HCT116 (cell line): ENCODE results near the gene OPCML. TPM values are rescaled to one million over a fixed set of nuclear protein-coding genes. Genes with fewer than 3 reads are reported as not detected.

Experiments
- ATAC-seq: fragments of 200-7000 bp; cut with Tn5 transposase; 2 replicates; pipeline ENCODE4 v1.9.1; 2020; ENCODE audit warnings: mild to moderate bottlenecking, moderate library complexity
- BruUV-seq: library from RNA; stranded (reverse); fragments of 400-500 nt; replicated peaks from 2 replicates; lab custom pipeline; 2021; lab: Mats Ljungman, UMichigan
- CTCF ChIA-PET: fragments of 300-600 bp; sonication (Branson Sonifier 250); formaldehyde crosslinking; loops from one replicate; lab custom pipeline; 2021; ENCODE audit warnings: antibody characterized with exemption; lab: Charles Lee
- POLR2A ChIA-PET: fragments of 300-600, 350-600 bp; sonication (Branson Sonifier 250); formaldehyde crosslinking; loops from one replicate; lab custom pipeline; 2021; ENCODE audit warnings: antibody characterized with exemption; lab: Charles Lee
- RAD21 ChIA-PET, 2 experiments: fragments of 300-600 bp; sonication (Branson Sonifier 250); formaldehyde crosslinking; loops; one replicate each; lab custom pipeline; 2023; ENCODE audit warnings: low total read pairs in 2 of 2; ENCODE audit not compliant: uncharacterized antibody in 2 of 2, unreplicated experiment in 2 of 2, low non-redundant PET in 1 of 2; lab: Charles Lee
- DNase-seq: peaks from one replicate; pipeline ENCODE4 v3.0.0-alpha.2; 2010; ENCODE audit warnings: low read depth, low spot score
- H2AFZ ChIP-seq: fragments of 200-600 bp; shearing (Covaris generic), sonication (generic); 2 replicates; pipeline ENCODE4 v1.6.1; 2017; ENCODE audit warnings: low read depth, mixed run types, mixed read lengths, antibody characterized with exemption, low read length; ENCODE audit not compliant: poor library complexity, severe bottlenecking
- H3K27ac ChIP-seq: 2 replicates; pipeline ENCODE4 v1.5.1; 2012; ENCODE audit warnings: low read depth, low read length
- H3K27me3 ChIP-seq: fragments of 200-600 bp; sonication (generic); 2 replicates; pipeline ENCODE4 v1.6.1; 2016; ENCODE audit warnings: mixed run types, low read length, mixed read lengths; ENCODE audit not compliant: insufficient read depth
- H3K36me3 ChIP-seq, 2 experiments: fragments of 200-500 bp in 1 of 2; fragments of 200-600 bp in 1 of 2; sonication (Bioruptor generic) in 1 of 2; sonication (generic) in 1 of 2; 2 replicates each; pipeline versions ENCODE4 v1.5.1 to v1.6.1; 2014 to 2016; ENCODE audit warnings: low read length in 2 of 2, inconsistent platforms in 1 of 2, mixed read lengths in 1 of 2, mixed run types in 1 of 2; ENCODE audit not compliant: insufficient read depth in 2 of 2, control insufficient read depth in 1 of 2
- H3K4me1 ChIP-seq, 2 experiments: fragments of 200-600 bp in 1 of 2; sonication (generic) in 1 of 2; 2 replicates each; pipeline versions ENCODE4 v1.5.1 to v1.6.1; 2012 to 2017; ENCODE audit warnings: low read length in 2 of 2, inconsistent platforms in 1 of 2, mild to moderate bottlenecking in 1 of 2, mixed read lengths in 1 of 2, mixed run types in 1 of 2, moderate library complexity in 1 of 2; ENCODE audit not compliant: insufficient read depth in 2 of 2, control insufficient read depth in 1 of 2
- H3K4me2 ChIP-seq: fragments of 200-600 bp; sonication (generic); 2 replicates; pipeline ENCODE4 v1.6.1; 2017; ENCODE audit warnings: mixed run types, low read length, mixed read lengths
- H3K4me3 ChIP-seq, 2 experiments: fragments of 200-600 bp in 1 of 2; sonication (generic) in 1 of 2; replicated peaks in 1 of 2; 2 replicates each; pipeline ENCODE4 v1.5.1; 2011 to 2016; ENCODE audit warnings: low read length in 2 of 2, control low read depth in 1 of 2, low read depth in 1 of 2, mild to moderate bottlenecking in 1 of 2, mixed read lengths in 1 of 2, mixed run types in 1 of 2
- H3K79me2 ChIP-seq: fragments of 200-600 bp; sonication (generic); 2 replicates; pipeline ENCODE4 v1.6.1; 2017; ENCODE audit warnings: mild to moderate bottlenecking, mixed run types, low read length, moderate library complexity, mixed read lengths; ENCODE audit not compliant: insufficient read depth
- H3K9ac ChIP-seq: fragments of 200-600 bp; sonication (generic); 2 replicates; pipeline ENCODE4 v1.6.1; 2016; ENCODE audit warnings: low read length, mixed read lengths
- H3K9me2 ChIP-seq: fragments of 200-600 bp; sonication (generic), shearing (Covaris generic); 2 replicates; pipeline ENCODE4 v1.6.1; 2017; ENCODE audit warnings: mixed run types, mild to moderate bottlenecking, moderate library complexity; ENCODE audit not compliant: insufficient read depth
- H3K9me3 ChIP-seq, 2 experiments: fragments of 200-500 bp in 1 of 2; fragments of 200-600 bp in 1 of 2; sonication (Bioruptor generic) in 1 of 2; sonication (generic) in 1 of 2; 2 replicates each; pipeline ENCODE4 v1.6.1; 2014 to 2017; ENCODE audit warnings: low read length in 2 of 2, mixed read lengths in 2 of 2, inconsistent platforms in 1 of 2, low read depth in 1 of 2, mild to moderate bottlenecking in 1 of 2, mixed run types in 1 of 2, moderate library complexity in 1 of 2; ENCODE audit not compliant: control insufficient read depth in 1 of 2, insufficient read depth in 1 of 2
- H4K20me1 ChIP-seq: fragments of 200-600 bp; sonication (generic), shearing (Covaris generic); 2 replicates; pipeline ENCODE4 v1.6.1; 2017; ENCODE audit warnings: mixed run types, mild to moderate bottlenecking, moderate library complexity; ENCODE audit not compliant: insufficient read depth
- EGR1 ChIP-seq: IDR thresholded peaks from 2 replicates; pipeline ENCODE4 v1.6.1; 2012; ENCODE audit warnings: low read depth
- EZH2 ChIP-seq: fragments of 200-600 bp; sonication (generic); IDR thresholded peaks from 2 replicates; pipeline ENCODE4 v1.6.1; 2017; ENCODE audit warnings: antibody characterized with exemption, mixed run types
- EZH2phosphoT487 ChIP-seq: fragments of 200-600 bp; IDR thresholded peaks from 2 replicates; pipeline ENCODE4 v1.6.1; 2018; ENCODE audit warnings: antibody characterized with exemption, borderline replicate concordance
- POLR2A ChIP-seq: IDR thresholded peaks from 2 replicates; pipeline ENCODE4 v1.7.0; 2011; ENCODE audit warnings: borderline replicate concordance; ENCODE audit not compliant: insufficient read depth, insufficient read length; ENCODE audit errors: extremely low read depth
- POLR2AphosphoS5 ChIP-seq: IDR thresholded peaks from 2 replicates; pipeline ENCODE4 v1.6.1; 2011; ENCODE audit warnings: mild to moderate bottlenecking, low read depth, low read length, moderate library complexity
- RAD21 ChIP-seq: IDR thresholded peaks from 2 replicates; pipeline ENCODE4 v1.6.1; 2012; ENCODE audit warnings: low read depth, mild to moderate bottlenecking
- SP1 ChIP-seq: IDR thresholded peaks from 2 replicates; pipeline ENCODE4 v1.6.1; 2012; ENCODE audit warnings: low read depth
- TCF7L2 ChIP-seq: IDR thresholded peaks from 2 replicates; pipeline ENCODE4 v1.7.0; 2011; ENCODE audit warnings: borderline replicate concordance, inconsistent platforms; ENCODE audit not compliant: insufficient read depth, insufficient read length; ENCODE audit errors: extremely low read depth
- ZNF274 ChIP-seq: fragments of 200-500 bp; sonication (Bioruptor generic); IDR thresholded peaks from 2 replicates; pipeline ENCODE4 v1.6.1; 2014; ENCODE audit warnings: mild to moderate bottlenecking, low read depth, low read length, inconsistent platforms
- intact Hi-C: fragments of 100-400 bp; cut with micrococcal nuclease; formaldehyde crosslinking; loops from 2 replicates; pipeline ENCODE4 v1.10.0; 2022
- total RNA-seq: library from RNA; stranded (reverse); gene quantifications from one replicate; pipeline ENCODE4 v1.2.1, GENCODE V29; 2021; ENCODE audit not compliant: unreplicated experiment
- TF ChIP-seq, protein P1 (sequence below): IDR thresholded peaks from 2 replicates; pipeline ENCODE4 v1.6.1; 2012
- TF ChIP-seq, protein P2 (sequence below): IDR thresholded peaks from 2 replicates; pipeline ENCODE4 v1.6.1; 2011; ENCODE audit warnings: mild to moderate bottlenecking, low read length, moderate library complexity; ENCODE audit not compliant: insufficient replicate concordance; ENCODE audit errors: extremely low read depth

The OPCML gene
- total RNA-seq, 1 experiment from 2014 or later: not detected

DNA sequence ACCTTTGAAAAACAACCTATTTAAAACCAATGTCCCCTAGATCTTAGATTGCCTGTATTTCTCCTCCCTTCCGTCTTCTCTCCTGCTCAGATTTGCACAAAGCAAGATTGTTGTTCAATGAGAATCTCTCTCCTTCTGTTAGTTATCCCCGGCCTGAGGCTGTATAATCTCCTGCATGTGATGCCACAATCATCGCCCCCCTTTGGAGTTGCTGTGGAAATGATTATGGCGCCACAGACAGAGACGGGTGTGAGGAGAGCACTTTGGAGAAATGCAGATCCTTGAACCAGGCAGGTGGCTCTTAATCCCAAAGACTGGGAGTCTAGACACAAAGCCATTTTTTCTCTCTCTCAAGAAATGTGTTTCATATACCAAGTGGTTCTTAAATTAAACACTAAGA is 941.3 kb downstream of the OPCML start:
- intact Hi-C loops: no loop called here
- BruUV-seq: no TSS peak
- H3K9me3 ChIP-seq: peaks cover 10 to 21% of the 10 kb centered on the region in 2 experiments; a peak in 3 of 4 replicates
- ATAC-seq (no peak), DNase-seq (no peak)
- no peak overlapping the region for H3K4me3 ChIP-seq
- RAD21 ChIA-PET: no interaction called here
- H2AFZ ChIP-seq: no peak overlapping the region
- CTCF ChIA-PET: no interaction called here
- no peaks in the 10 kb centered on the region for H3K27me3 ChIP-seq
- H3K4me1 ChIP-seq: no peaks in the 10 kb centered on the region
- H4K20me1 ChIP-seq: no peaks in the 10 kb centered on the region
- no peaks in the 10 kb centered on the region for H3K36me3 ChIP-seq
- H3K79me2 ChIP-seq: no peaks in the 10 kb centered on the region
- no peak overlapping the region for H3K27ac ChIP-seq
- TF ChIP-seq RAD21: no peak
- TF ChIP-seq, protein P1, sequence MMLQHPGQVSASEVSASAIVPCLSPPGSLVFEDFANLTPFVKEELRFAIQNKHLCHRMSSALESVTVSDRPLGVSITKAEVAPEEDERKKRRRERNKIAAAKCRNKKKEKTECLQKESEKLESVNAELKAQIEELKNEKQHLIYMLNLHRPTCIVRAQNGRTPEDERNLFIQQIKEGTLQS: no peak
- TF ChIP-seq, protein P2, sequence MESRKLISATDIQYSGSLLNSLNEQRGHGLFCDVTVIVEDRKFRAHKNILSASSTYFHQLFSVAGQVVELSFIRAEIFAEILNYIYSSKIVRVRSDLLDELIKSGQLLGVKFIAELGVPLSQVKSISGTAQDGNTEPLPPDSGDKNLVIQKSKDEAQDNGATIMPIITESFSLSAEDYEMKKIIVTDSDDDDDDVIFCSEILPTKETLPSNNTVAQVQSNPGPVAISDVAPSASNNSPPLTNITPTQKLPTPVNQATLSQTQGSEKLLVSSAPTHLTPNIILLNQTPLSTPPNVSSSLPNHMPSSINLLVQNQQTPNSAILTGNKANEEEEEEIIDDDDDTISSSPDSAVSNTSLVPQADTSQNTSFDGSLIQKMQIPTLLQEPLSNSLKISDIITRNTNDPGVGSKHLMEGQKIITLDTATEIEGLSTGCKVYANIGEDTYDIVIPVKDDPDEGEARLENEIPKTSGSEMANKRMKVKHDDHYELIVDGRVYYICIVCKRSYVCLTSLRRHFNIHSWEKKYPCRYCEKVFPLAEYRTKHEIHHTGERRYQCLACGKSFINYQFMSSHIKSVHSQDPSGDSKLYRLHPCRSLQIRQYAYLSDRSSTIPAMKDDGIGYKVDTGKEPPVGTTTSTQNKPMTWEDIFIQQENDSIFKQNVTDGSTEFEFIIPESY: no peak
- no peak for TF ChIP-seq EZH2phosphoT487
- no peak for TF ChIP-seq TCF7L2
- H3K9ac ChIP-seq: no peak overlapping the region
- POLR2A ChIA-PET: no interaction called here
- H3K4me2 ChIP-seq: no peak overlapping the region
- no peaks in the 10 kb centered on the region for H3K9me2 ChIP-seq

DNA sequence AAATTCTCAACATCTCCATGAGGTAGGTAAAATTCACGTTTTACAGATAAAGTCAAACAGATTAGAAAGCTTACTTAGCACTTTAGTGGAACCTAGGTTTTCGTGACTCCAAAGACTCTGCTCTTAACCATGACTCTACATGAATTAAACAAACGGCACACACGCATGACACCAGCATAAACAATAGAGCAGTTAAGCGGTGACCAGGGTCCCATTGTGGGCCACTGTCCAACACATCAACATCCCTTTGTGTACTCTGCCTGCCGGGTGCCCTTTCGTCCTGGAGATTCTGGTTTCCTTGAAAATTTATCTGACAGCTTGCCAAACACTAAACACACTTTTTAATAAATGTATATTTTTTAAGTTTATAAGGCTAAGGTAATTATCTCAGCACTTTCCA is 941.7 kb downstream of the OPCML start:
- intact Hi-C loops: no loop called here
- ATAC-seq: no peak
- peaks cover 7 to 25% of the 10 kb centered on the region in 2 experiments; a peak in 3 of 4 replicates for H3K9me3 ChIP-seq
- ChIA-PET CTCF (no interaction called here), RAD21 (no interaction called here), POLR2A (no interaction called here)
- TF ChIP-seq ZNF274 (no peak), POLR2A (no peak), EGR1 (no peak), EZH2 (no peak), SP1 (no peak), POLR2AphosphoS5 (no peak)
- TF ChIP-seq, protein P1: no peak
- no peaks in the 10 kb centered on the region for H3K27me3 ChIP-seq
- no peaks in the 10 kb centered on the region for H3K79me2 ChIP-seq
- H3K36me3 ChIP-seq: no peaks in the 10 kb centered on the region
- no peak overlapping the region for H3K4me2 ChIP-seq
- H3K9me2 ChIP-seq: no peaks in the 10 kb centered on the region
- no peak overlapping the region for H3K9ac ChIP-seq
- H3K4me3 ChIP-seq: no peak overlapping the region
- no peak overlapping the region for H3K27ac ChIP-seq
- no peaks in the 10 kb centered on the region for H3K4me1 ChIP-seq
- no peak overlapping the region for H2AFZ ChIP-seq
- DNase-seq: no peak
- BruUV-seq: no TSS peak
- no peaks in the 10 kb centered on the region for H4K20me1 ChIP-seq
